ENCODE results near the gene C1orf226.

Gene C1orf226

DNA sequence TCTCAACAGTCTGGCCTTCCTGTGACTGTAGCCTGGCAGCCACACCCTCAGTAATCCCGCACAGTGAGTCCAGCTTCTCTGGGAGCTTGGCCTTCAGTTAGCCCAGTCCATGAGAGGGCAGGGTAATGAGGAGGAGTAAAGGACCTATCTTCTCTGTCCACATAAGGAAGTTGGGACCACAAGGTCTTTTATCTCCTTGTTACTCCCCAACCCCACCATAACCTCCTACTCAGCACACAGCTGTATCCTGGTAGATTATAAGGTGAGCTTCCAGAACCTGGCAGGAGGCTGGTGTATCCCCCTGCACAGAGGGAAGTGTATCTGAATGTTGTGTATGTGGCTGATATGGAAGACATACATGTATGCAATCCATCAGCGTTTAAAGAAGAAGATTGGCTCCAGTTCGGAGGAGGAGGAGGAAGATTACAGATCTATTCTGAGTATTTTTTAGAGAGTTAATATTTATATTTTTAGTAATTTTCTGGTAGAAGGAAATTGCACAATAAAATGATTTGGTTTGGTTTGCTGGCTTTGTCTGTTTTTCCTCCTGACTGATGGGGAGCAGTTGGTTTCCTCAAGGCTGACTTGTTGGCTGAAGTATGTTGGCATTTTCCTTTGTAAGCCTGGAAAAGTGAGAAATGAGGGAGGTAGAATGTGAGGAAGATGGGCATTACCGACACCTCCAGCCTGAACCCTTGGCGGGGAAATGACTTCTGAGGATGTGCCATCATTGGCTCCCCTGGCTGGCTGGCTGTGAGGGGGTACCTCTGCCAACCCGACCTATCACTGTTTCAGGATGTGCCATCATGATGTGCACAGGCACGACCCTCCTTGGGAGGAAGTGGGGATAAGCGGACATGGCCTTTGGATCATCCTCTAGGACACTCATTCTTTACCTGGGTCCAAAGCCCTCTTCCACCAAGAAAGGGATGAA lies 5.0 kb downstream of the C1orf226 start:
- DNase-seq, result no peak

DNA sequence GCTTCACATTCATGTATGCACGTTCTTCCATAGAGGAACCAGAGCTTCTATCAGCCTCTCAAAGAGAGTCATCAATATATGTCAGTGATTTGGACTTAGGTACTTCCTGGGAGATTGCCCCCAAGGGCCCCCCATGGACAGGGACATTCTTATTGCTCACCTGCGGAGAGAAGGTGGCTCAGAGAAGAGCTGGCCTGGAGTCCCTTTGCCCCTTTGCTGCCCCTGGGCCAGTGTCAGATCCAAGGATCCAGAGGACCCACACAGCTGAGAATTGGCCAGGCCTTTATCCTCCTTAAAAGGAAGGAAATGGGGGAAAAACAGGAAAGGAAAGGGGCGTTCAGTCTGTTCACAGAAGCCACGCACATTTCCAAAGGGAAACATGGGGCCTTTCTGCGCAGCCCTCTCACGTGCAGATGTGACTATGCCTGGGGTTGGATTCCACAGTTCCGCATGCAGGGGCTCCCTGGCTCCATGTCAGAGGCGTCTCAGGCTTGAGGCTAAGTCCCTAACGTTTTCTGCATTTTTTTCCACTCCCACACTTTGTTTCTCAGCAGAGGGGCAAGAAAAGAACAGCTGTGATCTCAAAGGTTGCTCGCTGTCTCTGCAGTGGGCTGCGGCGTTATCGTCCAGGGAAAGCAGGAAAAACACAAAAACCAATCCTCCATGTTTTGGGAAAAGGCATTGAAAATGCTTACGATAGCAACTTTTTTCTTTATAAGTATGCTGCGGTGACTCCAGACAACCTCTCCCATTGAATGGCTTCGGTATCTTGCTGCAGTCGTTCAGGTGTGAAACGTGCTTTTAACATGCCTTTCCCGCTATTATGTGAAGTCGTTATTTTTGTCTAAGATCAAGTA lies 5.9 kb downstream of the C1orf226 start:
- no peak for DNase-seq

DNA sequence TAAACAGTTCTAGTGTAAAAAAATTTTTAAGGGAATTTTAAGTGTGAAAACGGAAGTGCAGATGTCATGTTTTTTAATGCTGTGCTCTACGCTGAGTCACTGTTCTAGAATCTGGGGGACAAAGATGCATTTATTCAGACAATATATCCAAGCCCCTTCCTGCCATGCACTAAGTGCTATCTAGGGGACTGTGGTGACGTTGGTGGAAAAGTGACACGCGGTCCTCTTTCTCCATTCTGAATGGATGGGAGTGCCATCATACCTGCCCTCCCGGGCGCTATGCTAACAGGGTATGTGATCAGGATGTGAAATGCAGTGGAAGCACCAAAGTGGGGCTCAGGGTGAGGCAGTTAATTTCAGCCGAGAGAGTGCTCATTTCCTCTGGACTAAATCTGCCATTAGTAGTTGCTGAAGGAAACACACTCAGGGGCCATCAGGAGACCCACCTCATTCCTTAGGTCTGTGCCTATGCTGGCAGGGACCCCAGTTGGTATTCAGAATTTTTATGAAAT lies 6.6 kb downstream of the C1orf226 start:
- DNase-seq, result no peak

DNA sequence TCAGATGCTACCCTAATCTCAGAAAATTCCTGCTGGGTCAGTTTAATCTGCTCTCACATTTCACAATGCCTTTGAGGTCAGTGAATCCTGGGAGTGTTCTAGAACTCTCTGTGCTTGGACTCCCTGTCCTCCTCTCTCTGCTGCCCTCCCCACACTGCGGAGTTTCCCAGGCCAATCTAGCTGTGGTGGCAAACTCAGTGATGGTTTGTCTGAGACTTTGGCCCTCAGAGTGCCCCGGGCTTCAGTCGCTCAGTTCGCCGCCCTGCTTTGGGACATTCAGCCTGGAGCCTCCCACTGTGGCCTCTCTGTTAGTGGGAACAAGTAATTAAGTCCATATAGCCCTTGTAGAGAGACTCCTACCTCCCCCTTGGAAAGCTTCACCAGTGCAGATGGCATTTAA lies 7.1 kb downstream of the C1orf226 start:
- no peak for DNase-seq

DNA sequence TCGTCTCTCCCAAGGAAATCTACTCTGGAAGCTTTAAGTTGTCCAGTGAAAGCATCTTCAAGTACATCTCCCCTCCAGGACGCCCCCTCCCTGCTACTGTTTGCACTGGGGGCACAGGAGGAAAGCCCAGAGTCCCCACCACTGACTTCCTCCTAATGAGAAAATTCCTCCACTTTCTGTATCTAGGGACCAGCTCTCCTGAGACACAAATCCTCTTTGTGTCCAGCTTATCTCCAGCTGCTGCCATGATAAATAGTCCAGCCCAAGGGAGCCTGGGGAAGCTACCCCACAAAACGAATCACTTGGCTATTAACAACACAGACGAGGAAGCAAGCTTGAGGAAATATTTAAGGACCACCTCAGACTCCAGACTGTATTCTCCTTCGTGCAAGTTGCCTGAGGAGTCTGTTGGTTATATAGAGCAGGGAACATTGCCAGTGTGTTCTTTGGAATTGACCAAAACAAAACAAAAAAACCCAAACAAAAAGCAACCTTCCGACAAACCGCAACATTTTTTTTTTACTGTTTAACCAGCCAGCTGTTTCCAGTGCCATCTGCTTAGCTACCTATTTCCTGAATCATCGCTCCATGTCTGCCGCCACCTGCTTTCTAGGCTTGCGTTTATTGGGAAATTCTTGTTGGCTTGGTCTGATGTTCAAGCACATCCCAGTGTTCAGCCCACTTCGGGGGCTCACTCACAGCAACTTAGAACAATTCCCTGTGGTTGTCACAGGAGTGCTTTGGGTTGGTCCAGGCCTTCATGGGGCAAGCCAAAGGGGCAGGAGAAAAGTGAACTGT lies 7.7 kb downstream of the C1orf226 start:
- no peak for DNase-seq

DNA sequence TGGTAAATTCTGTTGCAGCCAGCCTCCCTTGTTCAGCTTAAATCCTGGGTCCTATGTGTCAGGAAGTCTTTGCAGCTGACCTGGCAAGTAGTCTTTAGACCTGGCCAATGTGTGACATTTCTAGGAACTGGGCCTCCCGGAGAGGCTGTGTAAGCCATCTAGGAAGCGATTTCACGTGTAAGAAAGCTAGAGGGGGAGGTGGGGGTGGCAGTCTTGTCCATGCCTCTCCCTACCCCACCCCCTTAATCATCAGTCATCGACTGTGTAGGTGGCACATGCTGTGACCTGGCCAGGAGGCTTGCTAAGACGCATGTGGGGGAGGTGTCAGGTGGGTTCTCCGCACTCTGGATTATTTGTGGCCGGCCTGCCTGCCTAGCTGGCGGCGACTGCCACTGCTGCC lies 8.4 kb downstream of the C1orf226 start:
- DNase-seq, result no peak

DNA sequence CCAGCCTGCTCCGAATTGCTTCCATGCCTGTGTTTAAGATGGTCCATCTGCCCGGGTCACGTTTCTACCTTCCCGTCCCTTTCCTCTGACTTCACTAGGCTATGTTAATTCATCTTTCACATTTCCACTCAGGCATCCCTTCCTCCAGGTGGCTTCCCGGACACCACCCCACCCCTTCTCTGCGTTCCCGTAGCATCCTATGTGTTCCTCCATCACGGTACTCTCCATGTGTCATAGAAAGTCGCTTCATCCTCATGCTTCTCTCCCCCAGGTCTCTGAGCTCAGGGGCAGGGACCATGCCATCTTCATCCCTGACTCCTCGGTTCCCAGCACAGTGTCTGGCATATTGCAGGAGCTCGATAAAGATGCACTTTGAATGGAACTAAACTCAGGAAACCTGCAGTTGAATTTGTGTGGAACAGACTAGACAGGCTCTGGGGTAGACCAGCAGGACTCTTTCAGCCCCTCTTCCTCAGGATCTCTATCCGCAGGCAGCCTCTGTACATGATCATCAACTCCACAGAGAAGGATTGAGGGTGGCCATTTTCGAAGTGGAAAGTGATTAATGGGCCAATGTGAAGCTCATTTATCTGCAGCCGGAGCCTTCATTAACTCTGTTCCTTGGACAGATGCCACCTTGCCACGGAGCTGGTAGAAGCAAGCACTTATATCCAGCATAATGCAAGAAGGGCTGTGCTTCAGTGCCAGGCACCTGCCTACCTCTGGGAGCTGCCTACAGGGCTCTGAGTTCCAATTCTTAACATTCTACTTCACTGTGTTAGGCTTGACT lies 9.1 kb downstream of the C1orf226 start:
- no peak for DNase-seq

DNA sequence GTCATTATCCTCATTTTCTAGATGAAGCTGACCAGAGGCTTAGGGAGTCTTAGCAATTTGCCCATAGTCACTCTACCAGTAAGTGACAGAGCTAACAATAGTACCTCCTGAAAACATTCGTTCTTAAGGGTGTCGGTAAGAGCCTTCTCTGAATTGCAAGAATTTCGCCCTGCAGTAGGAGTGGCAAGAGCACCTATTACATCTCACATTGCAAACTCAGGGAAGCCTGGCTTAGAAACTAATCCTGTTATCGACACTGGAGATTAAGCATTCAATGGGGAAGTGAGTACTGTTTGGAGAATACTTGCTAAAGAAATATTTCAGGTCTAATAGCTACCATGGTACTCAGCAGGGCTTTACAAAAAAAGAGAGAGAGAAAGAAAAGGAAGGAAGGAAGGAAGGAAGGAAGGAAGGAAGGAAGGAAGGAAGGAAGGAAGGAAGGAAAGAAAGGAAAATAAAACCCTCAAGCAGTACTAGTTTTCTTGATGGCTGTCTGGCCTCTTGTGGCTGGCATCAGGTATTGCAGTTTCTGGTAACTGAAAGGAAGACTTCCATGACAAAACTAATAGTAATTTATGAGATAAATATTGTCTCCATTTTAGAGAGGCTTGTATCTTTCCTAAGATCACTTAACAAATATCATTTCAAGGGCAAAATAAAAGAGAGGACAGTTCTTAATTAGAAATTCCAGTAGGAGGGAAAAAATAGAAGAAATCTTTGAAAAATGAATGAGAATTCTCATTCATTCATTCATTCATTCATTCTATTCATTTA lies 10.4 kb downstream of the C1orf226 start:
- DNase-seq, result no peak

DNA sequence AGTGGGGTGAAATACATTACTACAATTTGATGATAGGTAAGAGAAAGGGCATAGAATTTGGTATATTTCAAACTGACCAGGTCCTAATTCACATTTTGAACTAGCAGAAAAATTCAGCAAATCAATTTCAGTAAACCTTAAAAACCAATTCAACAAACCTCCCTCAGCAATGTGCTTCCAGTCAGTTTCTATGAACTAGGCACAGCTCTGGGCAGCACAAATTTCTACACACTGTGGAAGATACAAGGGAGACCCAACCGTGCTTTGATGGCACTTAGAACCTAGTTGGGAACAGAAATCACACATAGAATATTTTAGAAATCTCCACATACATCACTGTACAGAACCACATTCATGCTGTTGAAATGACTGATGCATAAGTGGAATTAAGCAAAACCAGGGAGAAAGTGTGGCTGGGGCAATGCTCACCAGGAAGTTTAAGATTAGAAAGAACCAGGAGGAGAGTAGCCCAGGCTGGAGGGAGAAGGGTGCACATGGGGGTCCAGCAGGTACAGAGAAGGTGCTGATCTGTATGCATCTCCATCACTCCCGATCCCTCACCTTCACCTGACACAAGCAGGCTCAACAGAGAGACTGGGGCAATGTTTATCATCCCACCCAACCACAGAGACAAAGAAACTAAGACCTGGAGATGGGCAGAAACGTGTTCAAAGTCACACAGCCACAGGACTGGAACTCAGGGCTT lies 14.8 kb downstream of the C1orf226 start:
- no peak for DNase-seq

DNA sequence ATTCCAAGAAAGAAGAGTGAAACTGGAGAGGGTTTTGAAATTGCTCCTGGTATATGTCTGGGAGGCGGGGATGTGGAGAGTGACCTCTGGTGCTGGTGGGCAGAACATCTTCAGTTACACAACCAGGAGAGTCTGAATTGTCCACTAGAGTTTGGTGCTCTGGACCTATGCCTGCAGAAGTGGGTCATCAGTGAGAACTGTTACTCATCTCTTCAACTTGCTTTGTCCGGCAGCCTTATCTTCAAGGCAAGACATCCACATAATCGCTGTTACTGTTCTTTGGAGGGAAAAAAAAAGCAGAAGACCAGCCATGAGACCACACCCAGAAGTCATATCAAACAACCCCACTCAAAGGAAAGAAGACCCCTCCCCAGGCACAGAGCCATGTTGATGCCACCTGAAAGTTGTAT lies 15.5 kb downstream of the C1orf226 start:
- no peak for DNase-seq

DNA sequence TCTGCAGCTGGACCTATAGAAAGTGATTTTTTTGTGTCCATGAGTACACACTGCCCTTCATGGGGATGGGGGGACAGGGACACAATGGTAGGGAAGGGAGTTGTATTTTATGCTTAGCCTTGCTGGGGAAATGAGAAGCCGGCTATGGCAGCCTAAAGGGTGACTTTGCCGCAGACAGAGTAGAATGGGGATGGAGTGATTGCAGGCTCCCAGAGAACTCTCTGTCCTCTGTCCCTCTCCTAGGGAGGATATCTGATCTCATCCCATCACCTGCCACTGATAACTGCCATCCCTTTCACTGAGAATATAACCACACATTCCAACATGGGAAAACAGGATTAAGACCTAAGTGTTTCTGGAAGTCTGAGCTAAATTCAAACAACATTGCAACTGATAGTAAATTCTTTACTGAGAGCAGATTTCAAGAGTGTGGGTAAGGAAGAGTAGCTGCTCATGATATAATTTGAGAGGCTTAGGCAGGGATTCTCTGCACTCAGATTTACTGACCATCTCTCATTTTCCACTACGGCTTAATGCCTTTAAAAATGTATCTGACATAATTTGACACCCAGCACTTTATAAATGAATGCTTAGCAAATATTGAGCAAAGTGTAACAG lies 16.5 kb downstream of the C1orf226 start:
- no peak for DNase-seq

DNA sequence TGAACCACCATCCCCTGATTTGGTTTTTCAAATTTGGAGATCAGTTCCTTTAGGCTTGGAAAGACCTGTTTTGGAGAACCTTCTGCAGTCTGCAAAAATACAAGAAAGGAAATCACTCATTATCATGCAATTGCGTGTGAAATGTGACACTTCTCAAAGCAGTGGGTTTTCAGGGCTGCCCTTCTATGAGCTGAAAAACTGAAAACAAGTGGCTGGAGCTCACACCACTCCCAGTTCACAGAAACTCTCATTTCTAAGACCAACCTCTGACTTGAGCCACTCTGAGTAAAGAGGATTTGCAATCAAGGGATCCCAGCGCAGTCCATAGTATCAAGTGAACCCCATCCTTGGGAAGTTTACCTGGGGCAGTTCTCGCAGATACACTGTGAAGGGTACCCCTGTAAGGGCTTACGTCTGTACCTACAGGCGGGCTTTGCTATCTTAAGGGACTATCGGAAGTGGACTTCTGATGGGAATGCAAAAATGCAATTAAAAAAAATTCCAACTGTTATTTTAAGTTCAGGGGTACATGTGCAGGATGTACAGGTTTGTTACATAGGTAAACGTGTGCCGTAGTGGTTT lies 17.6 kb downstream of the C1orf226 start:
- DNase-seq, result no peak

DNA sequence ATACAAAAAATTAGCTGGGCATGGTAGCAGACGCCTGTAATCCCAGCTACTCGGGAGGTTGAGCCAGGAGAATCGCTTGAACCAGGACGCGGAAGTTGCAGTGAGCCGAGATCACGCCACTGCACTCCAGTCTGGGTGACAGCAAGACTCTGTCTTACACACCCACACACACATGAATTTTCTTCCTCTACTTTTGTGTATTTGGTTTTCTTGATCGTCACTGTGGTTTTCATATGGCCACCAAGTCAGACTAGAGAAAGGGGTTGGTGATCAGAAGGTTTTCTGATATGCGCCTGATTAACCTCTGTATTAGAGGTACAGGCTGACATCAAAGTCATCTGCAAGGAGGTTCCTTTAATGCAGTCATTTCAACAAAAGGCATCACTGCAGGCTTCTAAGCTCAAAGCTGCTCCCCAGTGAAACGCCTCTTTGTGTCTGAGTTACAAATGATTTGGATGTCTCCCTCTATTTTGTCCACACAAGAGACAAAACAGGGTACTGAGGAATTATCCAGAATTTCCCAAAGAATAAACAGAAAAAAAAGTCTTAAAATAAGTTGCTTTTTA lies 19.3 kb downstream of the C1orf226 start:
- DNase-seq, result no peak

DNA sequence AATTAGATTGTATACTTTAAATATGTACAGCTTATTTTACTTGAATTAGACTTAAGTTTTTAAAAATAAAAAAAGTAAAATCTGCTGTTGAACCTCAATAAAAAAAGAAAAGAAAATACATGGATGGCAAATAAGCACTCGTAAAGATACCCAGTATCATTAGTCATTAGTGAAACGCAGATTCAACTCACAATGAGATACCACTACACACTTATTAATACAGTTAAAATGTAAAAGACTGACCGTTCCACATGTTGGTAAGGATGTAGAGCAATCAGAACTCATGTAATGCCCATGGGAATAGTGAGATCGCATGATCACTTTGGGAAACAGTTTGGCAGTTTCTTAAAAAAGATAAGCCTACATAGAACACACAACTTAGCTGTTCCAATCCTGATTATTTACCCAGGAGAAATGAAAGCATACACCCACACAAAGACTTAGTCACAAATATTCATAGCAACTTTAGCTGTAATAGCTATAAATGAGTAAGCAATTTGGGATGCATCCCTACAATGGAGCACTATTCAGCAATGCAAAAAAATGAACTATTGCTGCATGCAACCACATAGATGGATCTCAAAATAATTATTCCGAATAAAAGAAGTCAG lies 23.1 kb downstream of the C1orf226 start:
- no peak for DNase-seq

DNA sequence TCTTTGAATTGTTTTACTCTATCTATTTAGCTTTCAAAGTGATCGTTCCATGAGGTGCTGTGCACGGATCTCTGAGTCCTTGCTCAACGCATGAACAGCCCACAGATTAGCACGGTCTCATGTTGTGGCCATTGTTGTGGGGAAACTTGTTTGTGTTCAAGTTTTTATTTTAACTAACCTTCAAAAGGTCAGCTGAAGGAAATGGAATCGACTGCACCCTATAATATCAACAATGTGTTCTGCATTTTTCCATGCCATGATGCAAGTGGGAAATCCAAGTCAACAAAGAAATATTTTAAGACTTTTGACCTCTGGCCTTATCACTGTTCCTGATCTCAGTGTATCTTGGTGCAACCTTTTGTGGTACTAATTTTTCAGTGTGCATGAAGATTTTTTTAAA lies 24.3 kb downstream of the C1orf226 start:
- DNase-seq, result no peak

DNA sequence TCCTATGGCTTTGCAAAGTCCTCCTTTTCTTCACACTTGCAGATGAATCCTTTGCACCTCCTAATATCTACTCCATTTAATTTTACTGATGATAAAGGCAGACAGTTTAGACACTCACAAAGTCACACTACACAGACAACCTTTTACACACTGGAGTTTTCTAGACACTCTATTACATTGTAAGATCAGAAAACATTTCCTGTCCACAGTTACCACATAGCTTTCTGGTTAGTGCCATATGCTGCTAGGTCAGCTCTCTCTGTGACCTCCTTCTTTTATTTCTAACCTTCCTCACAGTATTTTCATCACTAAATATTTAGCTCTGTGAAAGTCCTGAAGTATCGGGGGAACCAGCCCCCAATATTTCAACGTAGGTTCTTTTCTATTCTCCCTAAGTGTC lies 25.3 kb downstream of the C1orf226 start:
- DNase-seq, result no peak

DNA sequence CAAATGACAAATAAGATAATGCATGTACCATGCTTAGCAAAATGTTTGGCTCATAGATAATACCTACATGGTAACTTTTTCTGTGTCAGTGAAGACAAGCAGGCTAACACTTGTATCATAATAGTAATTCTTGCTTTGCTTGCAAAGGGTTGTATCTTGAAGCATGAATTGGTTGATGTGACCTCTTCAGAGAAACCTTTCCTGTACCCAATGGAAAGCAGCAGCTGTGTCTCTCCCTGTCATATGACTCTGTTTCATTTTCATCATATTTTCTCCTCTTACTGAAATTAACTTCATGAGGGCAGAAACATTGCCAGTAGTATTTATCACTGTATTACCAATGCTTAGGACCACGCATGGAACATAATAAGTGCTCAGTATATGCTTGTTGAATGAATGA lies 26.0 kb downstream of the C1orf226 start:
- DNase-seq, result no peak

DNA sequence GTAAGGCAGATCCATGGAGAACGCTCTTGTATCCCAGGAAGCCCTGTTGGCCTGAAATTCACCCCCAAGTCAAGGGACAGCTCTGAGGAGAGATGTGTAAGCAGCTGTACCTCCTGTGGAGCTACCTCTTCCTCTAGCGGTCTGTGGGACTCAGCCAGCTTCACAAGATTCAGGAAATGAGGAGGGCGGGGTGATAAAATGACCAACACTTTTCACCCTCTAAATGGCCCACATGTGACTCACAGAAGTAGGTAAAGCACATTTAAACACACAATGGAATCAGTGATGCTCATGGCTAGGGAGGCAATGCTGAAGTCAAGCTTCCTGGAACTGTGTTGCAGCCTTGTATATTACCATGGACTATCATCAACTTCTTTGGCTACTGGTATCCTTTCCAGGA lies 30.5 kb downstream of the C1orf226 start, which contains the start of gene SH2D1B:
Gene SH2D1B, minus strand, starts transcription at position 135 of the 400 bp plus-strand sequence. Its CDS starts 120 bp downstream, at position 15.
- DNase-seq, result no peak

DNA sequence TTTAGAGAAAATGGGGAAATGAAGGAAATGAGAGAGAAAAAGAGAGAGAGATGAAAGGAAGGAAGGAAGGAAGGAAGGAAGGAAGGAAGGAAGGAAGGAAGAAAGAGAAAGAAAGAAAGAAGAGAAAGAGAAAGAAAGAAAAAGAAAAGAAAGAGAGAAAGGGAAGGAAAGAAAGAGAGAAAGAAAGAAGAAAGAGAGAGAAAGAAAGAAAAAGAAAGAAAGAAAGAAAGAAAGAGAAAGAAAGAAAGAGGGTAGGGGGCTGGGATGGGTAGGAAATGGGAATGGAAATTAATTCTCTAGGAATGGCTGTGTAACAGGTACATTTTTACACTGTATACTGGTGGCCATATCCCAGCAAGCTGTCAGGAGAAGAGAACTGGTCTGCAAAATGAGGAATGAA lies 34.7 kb downstream of the C1orf226 start:
- DNase-seq, result no peak
